ENCODE results near the gene POU6F2.
A peak's percentile ranks its signal among the peaks of the same experiment; 100 is the strongest.

Gene POU6F2

DNA sequence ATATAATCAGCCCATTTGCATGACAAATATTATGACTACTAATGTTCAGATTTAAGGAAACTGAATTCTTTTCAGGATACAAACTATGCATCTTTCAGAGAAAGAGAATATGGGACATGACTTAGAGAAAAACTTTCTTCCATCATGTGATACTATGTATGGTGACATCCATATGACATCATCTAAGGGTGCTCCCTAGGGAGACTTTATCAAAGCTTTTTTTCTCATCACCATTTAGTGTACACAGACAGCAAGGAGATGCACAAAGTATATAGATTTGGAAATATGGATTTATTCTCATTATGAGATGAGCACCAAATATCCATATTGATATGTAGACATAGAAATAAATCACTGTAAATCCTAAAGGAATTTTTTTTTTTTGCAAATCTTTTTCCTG is 424.3 kb downstream of the POU6F2 start:
- no peak for TF ChIP-seq ZNF274 (IDR thresholded peaks at IDR 0.05; ENCODE audit: low read depth, low read length)
- H3K4me3 ChIP-seq (ENCODE audit: low read length) = no peak overlapping the region

GRCh38 chr7:39404907-39405306 is 427.2 kb downstream of the POU6F2 start:
- no peak for TF ChIP-seq ZNF274 (IDR thresholded peaks at IDR 0.05; ENCODE audit: low read depth, low read length)
- H3K4me3 ChIP-seq (ENCODE audit: low read length) = no peak overlapping the region

DNA sequence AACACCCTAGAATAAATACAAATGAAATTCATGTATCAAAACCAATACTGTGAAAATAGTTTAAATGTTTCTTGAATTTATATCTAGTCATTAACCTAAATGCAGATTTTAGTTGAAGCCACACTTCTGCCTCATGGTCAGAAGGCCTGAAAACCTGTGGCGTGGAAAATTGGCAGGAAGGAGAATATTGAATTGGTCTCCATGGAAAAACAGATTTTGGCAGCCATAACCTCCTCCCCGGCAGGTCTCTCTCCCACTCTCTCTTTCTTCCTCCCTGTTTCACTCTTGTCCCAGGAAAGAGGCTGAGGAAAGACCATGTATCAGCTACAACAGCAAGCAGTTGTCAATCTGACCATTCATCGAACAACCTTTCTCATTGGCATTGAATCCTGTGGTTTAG is 427.9 kb downstream of the POU6F2 start:
- H3K4me3 ChIP-seq (ENCODE audit: low read length) = no peak overlapping the region
- no peak for TF ChIP-seq ZNF274 (IDR thresholded peaks at IDR 0.05; ENCODE audit: low read depth, low read length)

DNA sequence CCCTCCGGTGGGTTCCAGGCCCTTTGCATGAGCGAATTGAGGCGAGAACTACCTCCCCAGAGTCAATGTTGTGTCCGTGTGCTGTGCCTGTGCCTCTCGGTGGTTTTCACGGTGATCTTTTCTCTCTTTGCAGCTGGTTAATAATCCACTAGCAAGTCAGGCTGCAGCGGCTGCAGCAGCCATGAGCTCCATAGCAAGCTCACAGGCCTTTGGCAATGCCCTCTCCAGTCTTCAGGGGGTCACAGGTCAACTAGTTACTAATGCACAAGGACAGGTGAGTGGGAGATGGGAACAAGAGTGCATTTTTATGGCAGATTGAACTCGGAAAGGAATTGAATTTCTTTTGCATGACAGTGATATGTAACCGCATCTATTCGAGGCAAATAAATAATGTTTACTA is 428.8 kb downstream of the POU6F2 start:
- H3K4me3 ChIP-seq (ENCODE audit: low read length) = no peak overlapping the region
- TF ChIP-seq ZNF274 (IDR thresholded peaks at IDR 0.05; ENCODE audit: low read depth, low read length) = no peak

GRCh38 chr7:39407137-39407536 is 429.4 kb downstream of the POU6F2 start:
- no peak overlapping the region for H3K4me3 ChIP-seq (ENCODE audit: low read length)
- no peak for TF ChIP-seq ZNF274 (IDR thresholded peaks at IDR 0.05; ENCODE audit: low read depth, low read length)

DNA sequence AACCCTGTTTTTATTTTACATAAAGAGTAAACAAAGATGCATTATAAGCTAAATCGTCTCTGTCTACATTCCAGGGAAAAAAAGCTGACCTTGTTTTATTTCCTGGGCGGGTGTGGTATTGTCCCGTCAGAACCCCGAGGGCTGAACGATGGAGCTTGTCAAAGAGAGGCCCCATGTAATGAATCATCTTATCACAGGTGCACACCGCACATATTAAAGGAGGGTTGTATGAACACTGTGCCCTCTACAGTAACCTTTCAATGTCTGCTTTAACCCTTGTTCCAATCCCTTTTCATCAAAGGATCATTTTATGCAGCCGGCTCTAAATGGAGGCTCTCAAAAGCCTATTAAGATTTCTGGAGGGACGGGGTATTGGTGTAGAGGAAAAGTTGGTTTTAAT is 430.0 kb downstream of the POU6F2 start:
- H3K4me3 ChIP-seq (ENCODE audit: low read length) = no peak overlapping the region
- no peak for TF ChIP-seq ZNF274 (IDR thresholded peaks at IDR 0.05; ENCODE audit: low read depth, low read length)

DNA sequence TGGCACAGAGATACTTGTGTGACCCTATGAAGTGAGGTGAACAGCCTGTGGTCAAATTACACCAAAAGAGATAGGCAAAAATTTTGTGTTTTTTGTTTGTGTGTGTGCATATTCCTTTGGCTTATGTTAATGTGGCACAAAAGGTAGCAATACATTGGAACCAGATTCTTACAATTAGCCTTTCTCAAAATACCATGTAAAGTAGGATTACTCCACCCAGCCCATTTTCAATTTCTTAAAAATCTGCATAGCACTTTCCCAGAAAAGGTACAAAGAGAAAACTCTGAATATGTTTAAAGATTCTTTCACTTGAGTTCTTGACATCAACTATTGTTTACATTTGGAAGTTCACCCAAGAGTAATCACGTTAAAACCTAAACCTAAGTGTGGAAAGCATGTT is 431.2 kb downstream of the POU6F2 start:
- H3K4me3 ChIP-seq (ENCODE audit: low read length) = no peak overlapping the region
- no peak for TF ChIP-seq ZNF274 (IDR thresholded peaks at IDR 0.05; ENCODE audit: low read depth, low read length)

DNA sequence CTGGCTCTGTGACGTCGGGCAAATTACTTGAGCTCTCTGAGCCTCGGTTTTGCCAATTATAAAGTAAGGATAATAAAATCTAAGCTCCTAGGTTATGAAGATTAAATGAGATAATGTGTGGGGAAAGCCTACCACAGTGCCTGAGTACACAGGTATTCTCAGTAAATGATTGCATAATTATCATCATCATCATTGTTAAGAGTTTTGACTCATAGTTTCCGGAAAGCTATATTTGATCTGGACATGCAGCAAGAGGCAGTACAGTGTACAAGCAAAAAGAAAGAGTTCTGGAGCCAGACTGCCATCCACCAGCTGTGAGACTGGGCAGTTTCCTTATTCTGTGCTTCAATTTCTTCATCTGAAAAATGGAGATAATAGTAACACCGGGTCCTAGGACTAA is 432.9 kb downstream of the POU6F2 start:
- no peak overlapping the region for H3K4me3 ChIP-seq (ENCODE audit: low read length)
- no peak for TF ChIP-seq ZNF274 (IDR thresholded peaks at IDR 0.05; ENCODE audit: low read depth, low read length)

GRCh38 chr7:39413636-39414223 is 436.0 kb downstream of the POU6F2 start:
- no peak for TF ChIP-seq ZNF274 (IDR thresholded peaks at IDR 0.05; ENCODE audit: low read depth, low read length)
- H3K4me3 ChIP-seq (ENCODE audit: low read length) = peak overlapping the region; percentile 68

DNA sequence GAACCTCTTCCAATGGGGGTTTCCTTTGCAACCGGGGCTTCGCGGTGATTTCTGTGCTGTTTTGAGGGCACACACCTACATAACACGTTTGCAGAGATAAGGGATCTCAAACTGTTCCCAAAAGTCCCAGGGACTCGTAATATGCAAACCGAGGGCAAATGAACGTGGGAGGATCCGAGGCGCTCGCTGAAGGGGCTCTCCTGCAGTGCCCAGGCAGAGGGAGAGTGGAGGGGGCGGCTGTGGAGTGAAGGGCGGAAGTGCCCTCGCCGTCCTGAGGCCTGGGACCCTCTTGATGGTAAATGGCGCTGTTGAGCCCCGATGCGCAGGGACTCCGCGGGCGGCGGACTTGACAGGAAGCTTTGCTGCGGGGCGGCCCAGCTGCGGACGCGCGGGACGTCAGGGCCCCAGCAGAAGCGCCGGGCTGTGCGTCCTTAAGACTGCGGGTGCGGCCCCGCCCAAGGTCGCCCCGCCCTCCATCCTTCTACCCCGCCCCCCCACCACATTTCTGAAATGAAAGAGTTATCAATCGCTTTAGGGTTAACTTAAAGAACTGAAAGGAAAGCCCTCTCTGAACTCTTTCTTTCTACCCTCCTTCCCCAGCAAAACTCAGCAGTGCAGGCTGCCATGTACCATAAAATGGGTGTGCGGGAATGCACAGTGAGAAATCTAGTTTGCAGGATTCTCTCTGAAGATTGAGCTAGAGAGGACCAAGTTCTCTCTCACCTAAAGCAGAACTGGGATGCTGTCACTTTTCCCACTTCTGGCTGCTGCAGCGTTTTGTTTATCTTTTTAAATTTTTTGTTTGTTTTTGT is 436.7 kb downstream of the POU6F2 start:
- TF ChIP-seq ZNF274 (IDR thresholded peaks at IDR 0.05; ENCODE audit: low read depth, low read length) = no peak
- H3K4me3 ChIP-seq (ENCODE audit: low read length) = peak overlapping the region; percentile 68

GRCh38 chr7:39415091-39415787 is 437.5 kb downstream of the POU6F2 start:
- peak overlapping the region; percentile 68; the same call in 1 of the 2 replicates for H3K4me3 ChIP-seq (ENCODE audit: low read length)
- TF ChIP-seq ZNF274 (IDR thresholded peaks at IDR 0.05; ENCODE audit: low read depth, low read length) = no peak

- no peak for TF ChIP-seq ZNF274 (IDR thresholded peaks at IDR 0.05; ENCODE audit: low read depth, low read length)
- H3K4me3 ChIP-seq (ENCODE audit: low read length) = no peak overlapping the region
Measured at GRCh38 chr7:39416866-39417265, 439.2 kb downstream of the POU6F2 start.

- H3K4me3 ChIP-seq (ENCODE audit: low read length) = no peak overlapping the region
- no peak for TF ChIP-seq ZNF274 (IDR thresholded peaks at IDR 0.05; ENCODE audit: low read depth, low read length)
Measured at GRCh38 chr7:39417642-39418041, 439.9 kb downstream of the POU6F2 start.

- no peak overlapping the region for H3K4me3 ChIP-seq (ENCODE audit: low read length)
- TF ChIP-seq ZNF274 (IDR thresholded peaks at IDR 0.05; ENCODE audit: low read depth, low read length) = no peak
Measured at GRCh38 chr7:39421251-39421650, 443.5 kb downstream of the POU6F2 start.

GRCh38 chr7:39421661-39422060 is 444.0 kb downstream of the POU6F2 start:
- no peak for TF ChIP-seq ZNF274 (IDR thresholded peaks at IDR 0.05; ENCODE audit: low read depth, low read length)
- H3K4me3 ChIP-seq (ENCODE audit: low read length) = no peak overlapping the region

Data from GM08714 (cell line).